SHP77 treated with DMSO at 0.1 percent for 48 hours (cell line): ENCODE measurements around the gene TAF5L.
"Not testable (repeated sequence)": the region's sequence is repeated elsewhere in the genome, so short reads cannot be mapped to it uniquely, and the experiment has no call there.

Experiments used
- DNase-seq: peaks from one replicate; lab custom pipeline; 2025; lab: John Stamatoyannopoulos, UW

TAF5L gene

GRCh38 chr1:229603371-229604005 lies 22.4 kb downstream of the TAF5L start:
- DNase-seq, result no peak

DNA sequence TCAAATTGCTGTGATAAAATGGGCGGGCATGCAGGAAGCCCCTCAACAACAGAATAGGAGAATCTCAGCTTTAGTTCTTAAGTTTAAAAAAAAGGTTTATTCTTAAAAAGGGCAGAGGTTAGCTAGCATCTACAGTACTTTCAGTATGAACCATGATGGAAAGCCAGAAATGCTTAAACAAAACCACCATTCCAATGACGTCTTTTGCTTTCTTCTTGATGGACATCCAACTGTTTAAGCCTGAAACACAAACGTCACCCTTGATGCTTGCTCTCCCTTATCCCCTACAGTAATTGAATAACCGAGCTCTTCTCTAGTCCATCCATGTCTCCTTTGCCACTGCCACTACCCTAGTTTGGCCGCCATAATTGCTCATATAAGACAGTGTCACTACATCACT lies 25.7 kb downstream of the TAF5L start:
- no peak for DNase-seq

DNA sequence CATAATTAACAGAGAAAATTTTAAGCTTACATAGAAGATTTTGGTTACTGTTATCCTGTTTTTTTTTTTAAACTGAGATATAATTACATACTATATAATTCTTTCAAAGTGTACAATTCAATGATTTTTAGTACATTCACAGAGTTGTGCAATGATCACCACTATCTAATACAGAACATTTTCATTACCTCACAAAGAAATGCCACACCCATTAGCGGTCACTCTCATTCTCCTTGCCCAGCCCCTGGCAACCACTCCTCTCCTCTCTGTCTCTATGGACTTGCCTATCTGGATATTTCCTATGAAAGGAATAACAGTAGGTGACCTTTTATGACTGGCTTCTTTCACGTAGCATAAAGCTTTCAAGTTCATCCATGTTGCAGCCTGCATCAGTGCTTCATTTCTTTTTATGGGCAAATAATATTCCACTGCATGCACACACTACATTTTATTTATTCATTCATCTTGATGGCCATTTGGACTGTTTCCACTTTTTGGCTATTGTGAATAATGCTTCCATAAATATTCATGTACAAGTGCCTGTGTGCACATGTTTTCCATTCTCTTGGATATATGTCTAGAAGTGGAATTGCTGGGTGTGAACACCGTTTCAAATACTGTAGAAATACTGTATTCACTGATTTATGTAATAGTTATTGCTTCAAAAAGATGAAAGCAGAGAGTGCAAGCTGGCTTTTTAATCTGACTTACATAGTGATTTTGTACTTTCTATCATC lies 26.5 kb downstream of the TAF5L start:
- DNase-seq, result no peak

DNA sequence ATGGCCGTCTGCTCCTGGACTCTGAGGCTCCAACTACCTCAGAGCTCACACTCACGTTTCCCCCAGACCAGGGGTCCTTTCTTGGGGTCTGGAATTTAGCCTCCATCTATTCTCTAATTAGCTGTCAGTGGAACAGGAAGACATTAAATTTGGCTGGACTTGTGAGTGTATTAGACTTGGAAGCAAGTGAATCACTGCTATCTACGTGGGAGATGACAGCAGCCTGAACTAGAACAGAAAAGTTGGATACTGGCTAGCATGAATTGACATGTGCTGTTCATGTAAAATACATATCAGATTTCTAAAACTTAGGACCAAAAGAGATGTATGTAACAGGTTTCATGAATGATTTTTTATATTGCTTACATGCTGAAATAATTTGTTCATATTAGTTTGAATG lies 28.0 kb downstream of the TAF5L start:
- DNase-seq, result no peak

- DNase-seq, result no peak
Measured at GRCh38 chr1:229596925-229597699, 28.8 kb downstream of the TAF5L start.

GRCh38 chr1:229595876-229596275 lies 30.0 kb downstream of the TAF5L start:
- DNase-seq, result not testable (repeated sequence)

GRCh38 chr1:229594227-229595008 lies 31.5 kb downstream of the TAF5L start:
- DNase-seq, result no peak

GRCh38 chr1:229593800-229594199 lies 32.1 kb downstream of the TAF5L start:
- no peak for DNase-seq

DNA sequence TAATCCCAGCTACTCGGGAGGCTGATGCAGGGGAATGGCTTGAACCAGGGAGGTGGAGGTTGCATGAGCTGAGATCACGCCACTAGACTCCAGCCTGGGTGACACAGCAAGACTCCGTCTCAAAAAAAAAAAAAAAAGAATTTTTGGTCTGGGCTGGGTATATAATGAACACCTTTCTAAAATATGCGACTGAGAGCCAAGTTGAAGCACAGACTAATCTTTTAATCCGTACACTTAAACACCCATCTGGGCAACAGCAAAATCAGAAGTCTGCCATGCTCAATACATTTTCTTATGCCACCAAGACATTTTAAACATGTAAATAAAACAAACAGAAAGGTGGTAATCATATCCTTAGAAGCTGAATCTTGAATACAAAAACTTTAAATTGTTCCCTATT lies 35.8 kb downstream of the TAF5L start:
- no peak for DNase-seq

GRCh38 chr1:229585338-229585737 lies 40.6 kb downstream of the TAF5L start:
- DNase-seq, result no peak

GRCh38 chr1:229582715-229583114 lies 43.2 kb downstream of the TAF5L start:
- no peak for DNase-seq

GRCh38 chr1:229582011-229582694 lies 43.8 kb downstream of the TAF5L start:
- DNase-seq, result no peak

DNA sequence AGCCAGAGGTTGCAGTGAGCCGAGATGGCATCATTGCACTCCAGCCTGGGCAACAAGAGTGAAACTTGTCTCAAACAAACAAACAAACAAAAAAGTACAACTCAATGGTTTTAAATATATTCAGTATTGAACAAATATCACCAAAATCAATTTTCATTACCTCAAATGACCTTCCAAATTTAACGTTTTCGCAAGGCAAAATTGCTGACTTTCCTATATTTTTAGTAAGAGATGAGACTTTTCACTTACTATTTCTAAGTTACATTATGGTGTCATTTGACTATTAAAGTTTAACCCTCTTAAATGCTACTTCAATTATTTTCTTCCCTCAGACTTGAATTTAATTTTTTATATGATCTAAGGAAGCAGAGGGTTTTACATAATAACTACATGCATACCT lies 44.4 kb downstream of the TAF5L start:
- no peak for DNase-seq

DNA sequence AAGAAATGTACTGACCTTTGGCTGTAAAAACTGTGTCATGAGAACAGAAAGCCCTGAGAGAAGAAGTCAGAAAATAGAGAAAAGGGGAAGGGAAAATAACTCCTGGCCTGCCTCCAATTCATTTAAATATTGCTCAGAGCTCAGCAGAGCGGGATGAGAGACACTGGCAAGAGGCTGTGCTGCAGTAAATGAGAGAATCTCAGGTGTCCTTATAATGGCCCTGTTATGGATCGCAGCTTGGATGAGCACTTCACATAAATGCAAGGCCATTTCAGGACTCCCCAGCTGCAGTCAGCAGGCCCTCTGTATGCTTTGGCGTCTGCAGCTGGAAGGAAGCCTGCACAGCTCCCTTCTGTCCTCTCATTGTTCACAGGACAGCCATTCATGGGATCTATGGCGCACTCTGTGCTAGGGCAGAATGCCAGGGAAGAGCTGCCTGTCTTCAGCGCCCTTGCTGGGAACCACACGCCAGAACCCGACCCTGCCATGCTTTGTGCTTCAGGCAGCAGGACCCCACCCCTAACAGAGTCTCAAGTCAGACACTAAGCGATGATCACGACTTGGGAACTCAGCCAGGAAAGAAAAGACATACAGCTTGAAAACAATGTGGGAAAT lies 46.8 kb downstream of the TAF5L start:
- DNase-seq, result peak; percentile 74

GRCh38 chr1:229578168-229579058 lies 47.5 kb downstream of the TAF5L start:
- DNase-seq, result no peak

- DNase-seq, result no peak
Measured at GRCh38 chr1:229574679-229575442, 51.1 kb downstream of the TAF5L start.

- no peak for DNase-seq
Measured at GRCh38 chr1:229572286-229572685, 53.6 kb downstream of the TAF5L start.

GRCh38 chr1:229570891-229571516 lies 54.9 kb downstream of the TAF5L start:
- DNase-seq, result no peak

GRCh38 chr1:229570305-229570704 lies 55.6 kb downstream of the TAF5L start:
- no peak for DNase-seq
